Skeletal muscle tissue (tissue), 4 donors: Measurements from ENCODE around the gene FGD5. TPM values are rescaled to one million over a fixed set of nuclear protein-coding genes. Genes with fewer than 3 reads are reported as not detected.

Experiments
- H3K27ac ChIP-seq: one replicate; pipeline ENCODE4 v1.7.0; 2013; ENCODE audit warnings: mild to moderate bottlenecking, low read depth, low read length, inconsistent platforms
- H3K27me3 ChIP-seq, 3 donors: one replicate each; pipeline ENCODE4 v1.7.0; 2013; ENCODE audit warnings: low read length in 3 of 3; ENCODE audit not compliant: control insufficient read depth in 3 of 3, insufficient read depth in 3 of 3
- H3K36me3 ChIP-seq, 3 donors: one replicate each; pipeline ENCODE4 v1.7.0; 2013; ENCODE audit warnings: low read length in 3 of 3; ENCODE audit not compliant: control insufficient read depth in 3 of 3, insufficient read depth in 3 of 3
- H3K4me1 ChIP-seq, 3 donors: one replicate each; pipeline ENCODE4 v1.7.0; 2013; ENCODE audit warnings: low read length in 3 of 3, mild to moderate bottlenecking in 3 of 3; ENCODE audit not compliant: control insufficient read depth in 3 of 3, insufficient read depth in 3 of 3
- H3K4me3 ChIP-seq, 3 donors: one replicate each; pipeline ENCODE4 v1.7.0; 2013; ENCODE audit warnings: low read length in 3 of 3
- H3K9ac ChIP-seq, 3 donors: one replicate each; pipeline ENCODE4 v1.7.0; 2013; ENCODE audit warnings: low read length in 3 of 3, mild to moderate bottlenecking in 3 of 3, moderate library complexity in 2 of 3, low read depth in 1 of 3
- H3K9me3 ChIP-seq, 3 donors: one replicate each; pipeline ENCODE4 v1.7.0; 2013; ENCODE audit warnings: low read length in 3 of 3; ENCODE audit not compliant: control insufficient read depth in 3 of 3
- total RNA-seq: library from RNA; depleted of rRNA; stranded (reverse); fragments of >200 nt; gene quantifications from one replicate; pipeline ENCODE4 v1.2.3, GENCODE V29; 2014
- donor health status: Osteomylitis.

Gene FGD5
- total RNA-seq, 1 donor from 2014 or later = 15.7 TPM

GRCh38 chr3:14921034-14921616 is 102.4 kb downstream of the FGD5 start:
- Histone ChIP-seq H3K36me3 (peaks cover 0 to 20% (median 7%) of the 10 kb centered on the region in 3 donors), H3K9me3 (no peaks in the 10 kb centered on the region), H3K4me3 (no peak overlapping the region), H3K27ac (no peak overlapping the region), H3K9ac (no peak overlapping the region), H3K4me1 (peaks cover 3 to 8% (median 8%) of the 10 kb centered on the region in 3 donors), H3K27me3 (no peaks in the 10 kb centered on the region)

GRCh38 chr3:14921811-14922705 is 103.3 kb downstream of the FGD5 start:
- Histone ChIP-seq H3K9ac (no peak overlapping the region), H3K27me3 (no peaks in the 10 kb centered on the region), H3K9me3 (no peaks in the 10 kb centered on the region), H3K4me3 (no peak overlapping the region), H3K4me1 (peaks cover 3 to 8% (median 8%) of the 10 kb centered on the region in 3 donors), H3K36me3 (peaks cover 0 to 29% (median 6%) of the 10 kb centered on the region in 3 donors), H3K27ac (no peak overlapping the region)

GRCh38 chr3:14922863-14923262 is 104.1 kb downstream of the FGD5 start:
- peaks cover 0 to 29% (median 5%) of the 10 kb centered on the region in 3 donors for H3K36me3 ChIP-seq
- H3K27me3 ChIP-seq = no peaks in the 10 kb centered on the region
- H3K4me3 ChIP-seq = no peak overlapping the region
- no peak overlapping the region for H3K27ac ChIP-seq
- no peak overlapping the region for H3K9ac ChIP-seq
- H3K4me1 ChIP-seq = peaks cover 3 to 8% (median 8%) of the 10 kb centered on the region in 3 donors
- H3K9me3 ChIP-seq = no peaks in the 10 kb centered on the region

- Histone ChIP-seq H3K9me3 (no peaks in the 10 kb centered on the region), H3K4me1 (peaks cover 3 to 8% (median 8%) of the 10 kb centered on the region in 3 donors), H3K4me3 (no peak overlapping the region), H3K36me3 (peaks cover 0 to 24% (median 5%) of the 10 kb centered on the region in 3 donors), H3K9ac (no peak overlapping the region), H3K27me3 (no peaks in the 10 kb centered on the region), H3K27ac (no peak overlapping the region)
These were observed 104.7 kb downstream of the FGD5 start for GRCh38 chr3:14923476-14923875.

- no peak overlapping the region for H3K4me3 ChIP-seq
- H3K9me3 ChIP-seq = no peaks in the 10 kb centered on the region
- H3K4me1 ChIP-seq = peaks cover 3 to 5% (median 5%) of the 10 kb centered on the region in 3 donors
- no peak overlapping the region for H3K9ac ChIP-seq
- no peaks in the 10 kb centered on the region for H3K27me3 ChIP-seq
- H3K36me3 ChIP-seq = peaks cover 0 to 20% (median 5%) of the 10 kb centered on the region in 3 donors
- H3K27ac ChIP-seq = no peak overlapping the region
These were observed 107.2 kb downstream of the FGD5 start for GRCh38 chr3:14925729-14926591.

GRCh38 chr3:14926592-14926991 is 107.8 kb downstream of the FGD5 start:
- Histone ChIP-seq H3K9ac (no peak overlapping the region), H3K4me1 (peaks cover 0 to under 1% (median 0%) of the 10 kb centered on the region in 3 donors), H3K27me3 (no peaks in the 10 kb centered on the region), H3K4me3 (no peak overlapping the region), H3K27ac (no peak overlapping the region), H3K36me3 (peaks cover 0 to 20% (median 5%) of the 10 kb centered on the region in 3 donors), H3K9me3 (no peaks in the 10 kb centered on the region)

GRCh38 chr3:14927308-14927707 is 108.5 kb downstream of the FGD5 start:
- Histone ChIP-seq H3K9me3 (no peaks in the 10 kb centered on the region), H3K27me3 (no peaks in the 10 kb centered on the region), H3K27ac (no peak overlapping the region), H3K36me3 (peaks cover 0 to 20% (median 5%) of the 10 kb centered on the region in 3 donors), H3K4me1 (no peaks in the 10 kb centered on the region), H3K4me3 (no peak overlapping the region), H3K9ac (no peak overlapping the region)

- Histone ChIP-seq H3K36me3 (peaks cover 0 to 9% (median 2%) of the 10 kb centered on the region in 3 donors), H3K4me1 (no peaks in the 10 kb centered on the region), H3K4me3 (no peak overlapping the region), H3K27ac (no peak overlapping the region), H3K9me3 (no peaks in the 10 kb centered on the region), H3K27me3 (no peaks in the 10 kb centered on the region), H3K9ac (no peak overlapping the region)
These were observed 110.7 kb downstream of the FGD5 start for GRCh38 chr3:14929310-14930074.

GRCh38 chr3:14933820-14934425 is 115.2 kb downstream of the FGD5 start:
- Histone ChIP-seq H3K9ac (peak overlapping the region in 1 of 3 donors; percentile 2), H3K27me3 (no peaks in the 10 kb centered on the region)

More at GRCh38 chr3:14933820-14934425, 115.2 kb downstream of the FGD5 start:
- Histone ChIP-seq H3K4me1 (no peaks in the 10 kb centered on the region), H3K9me3 (no peaks in the 10 kb centered on the region), H3K27ac (no peak overlapping the region), H3K4me3 (no peak overlapping the region), H3K36me3 (no peaks in the 10 kb centered on the region)
